CD4-positive, alpha-beta T cell treated with Interleukin-4 for 1 hour (primary cell): ENCODE data around the gene UBE2D2.

Experiments
- DNase-seq, 2 donors: peaks; one replicate each; pipeline ENCODE4 v3.0.0-alpha.2; 2020 to 2022

UBE2D2 gene

GRCh38 chr5:139663207-139664085, 102.3 kb downstream of the UBE2D2 start:
- DNase-seq, result no peak

- peak in 1 of 2 donors; percentile 85 for DNase-seq
Observed at GRCh38 chr5:139664086-139664693, 103.1 kb downstream of the UBE2D2 start.

- no peak for DNase-seq
Observed at GRCh38 chr5:139664727-139665351, 103.7 kb downstream of the UBE2D2 start.

GRCh38 chr5:139665626-139666025, 104.5 kb downstream of the UBE2D2 start:
- no peak for DNase-seq

- no peak for DNase-seq
Observed at GRCh38 chr5:139666551-139666950, 105.4 kb downstream of the UBE2D2 start.

- peak in 1 of 2 donors; percentile 34 for DNase-seq
Observed at GRCh38 chr5:139667001-139667729, 106.0 kb downstream of the UBE2D2 start.

- DNase-seq, result no peak
Observed at GRCh38 chr5:139667730-139668063, 106.6 kb downstream of the UBE2D2 start.

GRCh38 chr5:139668064-139668880, 107.1 kb downstream of the UBE2D2 start:
- DNase-seq, result peak; percentile 28 to 52

GRCh38 chr5:139668924-139669661, 108.0 kb downstream of the UBE2D2 start:
- DNase-seq, result no peak

- DNase-seq, result peak; percentile 35 to 53
Observed at GRCh38 chr5:139669662-139670368, 108.7 kb downstream of the UBE2D2 start.

GRCh38 chr5:139670369-139671095, 109.4 kb downstream of the UBE2D2 start:
- peak; percentile 24 to 57 for DNase-seq

- DNase-seq, result no peak
Observed at GRCh38 chr5:139671096-139671841, 110.1 kb downstream of the UBE2D2 start.

GRCh38 chr5:139675213-139675612, 114.1 kb downstream of the UBE2D2 start:
- no peak for DNase-seq

GRCh38 chr5:139675825-139676224, 114.7 kb downstream of the UBE2D2 start:
- DNase-seq, result no peak

- DNase-seq, result no peak
Observed at GRCh38 chr5:139676406-139676805, 115.3 kb downstream of the UBE2D2 start.

- no peak for DNase-seq
Observed at GRCh38 chr5:139676951-139677735, 116.0 kb downstream of the UBE2D2 start.
